MCF 10A (cell line): ENCODE data around the gene OSBPL7. TPM values are rescaled to one million over a fixed set of nuclear protein-coding genes. Genes with fewer than 3 reads are reported as not detected.

ENCODE experiments used
- BruUV-seq: library from RNA; stranded (reverse); fragments of 400-500 nt; replicated peaks from 2 replicates; lab custom pipeline; 2021; lab: Mats Ljungman, UMichigan
- CTCF ChIA-PET: fragments of 300-600 bp; sonication (Branson Sonifier 250); formaldehyde crosslinking; extraction: SDS; loops from one replicate; lab custom pipeline; 2021; ENCODE audit warnings: antibody characterized with exemption, inconsistent platforms; lab: Yijun Ruan, JAX
- POLR2A ChIA-PET: fragments of 300-600, 350-650 bp; sonication (Branson Sonifier 250); formaldehyde crosslinking; extraction: SDS; loops from one replicate; lab custom pipeline; 2020; ENCODE audit warnings: antibody characterized with exemption, inconsistent platforms; lab: Yijun Ruan, JAX
- DNase-seq: peaks from one replicate; pipeline ENCODE4 v3.0.0-alpha.2; 2018; ENCODE audit not compliant: unreplicated experiment
- H3K27ac Mint-ChIP-seq: one replicate; pipeline ENCODE4 v1.8.0; 2022; ENCODE audit warnings: mild to moderate bottlenecking, low read depth, mixed read lengths; ENCODE audit not compliant: unreplicated experiment
- H3K27me3 Mint-ChIP-seq: one replicate; pipeline ENCODE4 v1.8.0; 2022; ENCODE audit warnings: mixed read lengths; ENCODE audit not compliant: insufficient read depth, unreplicated experiment
- H3K36me3 Mint-ChIP-seq: one replicate; pipeline ENCODE4 v1.8.0; 2022; ENCODE audit warnings: mild to moderate bottlenecking, moderate library complexity, mixed read lengths; ENCODE audit not compliant: insufficient read depth, unreplicated experiment
- H3K4me1 Mint-ChIP-seq: one replicate; pipeline ENCODE4 v1.8.0; 2022; ENCODE audit warnings: mixed read lengths; ENCODE audit not compliant: insufficient read depth, unreplicated experiment
- H3K4me3 Mint-ChIP-seq: one replicate; pipeline ENCODE4 v1.8.0; 2022; ENCODE audit warnings: mild to moderate bottlenecking, moderate library complexity, mixed read lengths; ENCODE audit not compliant: unreplicated experiment
- H3K9me3 Mint-ChIP-seq: one replicate; pipeline ENCODE4 v1.8.0; 2022; ENCODE audit warnings: mixed read lengths; ENCODE audit not compliant: unreplicated experiment
- intact Hi-C: fragments of 100-400 bp; cut with micrococcal nuclease; formaldehyde crosslinking; loops from 2 replicates; pipeline ENCODE4 v1.14.1; 2022
- total RNA-seq: library from RNA; stranded (reverse); gene quantifications from 2 replicates; pipeline ENCODE4 v1.2.3, GENCODE V29; 2022
- TF ChIP-seq, protein P1 (sequence below): fragments of 200-600 bp; IDR thresholded peaks from one replicate; pipeline ENCODE4 v1.8.0; 2022; ENCODE audit warnings: antibody characterized with exemption, mild to moderate bottlenecking; ENCODE audit not compliant: unreplicated experiment

Gene OSBPL7
- total RNA-seq, 1 experiment from 2014 or later, result 4.7 TPM

DNA sequence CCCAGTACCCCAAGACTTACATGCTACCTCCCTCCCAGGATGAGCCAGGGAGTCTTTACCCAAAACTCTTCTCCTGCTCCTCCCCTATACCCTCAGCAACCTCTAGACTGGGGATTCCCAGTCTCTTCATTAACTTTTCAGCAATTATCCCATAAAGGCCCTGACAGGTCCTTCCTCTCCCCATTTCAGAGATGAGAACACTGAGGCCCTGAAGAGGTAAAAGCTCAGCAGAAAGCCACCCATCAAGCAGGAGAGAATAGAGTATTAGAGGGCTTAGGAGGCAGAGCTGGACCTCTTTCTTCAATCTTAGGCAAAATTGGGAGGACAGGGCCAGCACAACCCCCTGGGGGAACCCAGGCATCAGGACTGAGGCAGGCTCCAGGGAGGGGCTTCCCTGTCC is 35.2 kb upstream of the OSBPL7 start:
- BruUV-seq, result no TSS peak
- Mint-ChIP-seq H3K9me3 (no peaks in the 10 kb centered on the region), H3K4me3 (no peak overlapping the region), H3K27ac (no peak overlapping the region), H3K36me3 (no peaks in the 10 kb centered on the region), H3K27me3 (peaks cover 50% of the 10 kb centered on the region), H3K4me1 (no peaks in the 10 kb centered on the region)
- DNase-seq, result no peak
- POLR2A ChIA-PET, result interaction anchor here (0.7 kb wide), 1 partner anchor 79 kb away, joined by 3 read pairs; no protein-coding TSS in a partner anchor
- intact Hi-C loops, result no loop called here
- TF ChIP-seq, protein P1, sequence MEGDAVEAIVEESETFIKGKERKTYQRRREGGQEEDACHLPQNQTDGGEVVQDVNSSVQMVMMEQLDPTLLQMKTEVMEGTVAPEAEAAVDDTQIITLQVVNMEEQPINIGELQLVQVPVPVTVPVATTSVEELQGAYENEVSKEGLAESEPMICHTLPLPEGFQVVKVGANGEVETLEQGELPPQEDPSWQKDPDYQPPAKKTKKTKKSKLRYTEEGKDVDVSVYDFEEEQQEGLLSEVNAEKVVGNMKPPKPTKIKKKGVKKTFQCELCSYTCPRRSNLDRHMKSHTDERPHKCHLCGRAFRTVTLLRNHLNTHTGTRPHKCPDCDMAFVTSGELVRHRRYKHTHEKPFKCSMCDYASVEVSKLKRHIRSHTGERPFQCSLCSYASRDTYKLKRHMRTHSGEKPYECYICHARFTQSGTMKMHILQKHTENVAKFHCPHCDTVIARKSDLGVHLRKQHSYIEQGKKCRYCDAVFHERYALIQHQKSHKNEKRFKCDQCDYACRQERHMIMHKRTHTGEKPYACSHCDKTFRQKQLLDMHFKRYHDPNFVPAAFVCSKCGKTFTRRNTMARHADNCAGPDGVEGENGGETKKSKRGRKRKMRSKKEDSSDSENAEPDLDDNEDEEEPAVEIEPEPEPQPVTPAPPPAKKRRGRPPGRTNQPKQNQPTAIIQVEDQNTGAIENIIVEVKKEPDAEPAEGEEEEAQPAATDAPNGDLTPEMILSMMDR, result no peak
- CTCF ChIA-PET, result interaction anchor here (8.1 kb wide), 1 partner anchor 14 kb away, joined by 53 read pairs; the partner anchor contains the start of gene SCRN2

DNA sequence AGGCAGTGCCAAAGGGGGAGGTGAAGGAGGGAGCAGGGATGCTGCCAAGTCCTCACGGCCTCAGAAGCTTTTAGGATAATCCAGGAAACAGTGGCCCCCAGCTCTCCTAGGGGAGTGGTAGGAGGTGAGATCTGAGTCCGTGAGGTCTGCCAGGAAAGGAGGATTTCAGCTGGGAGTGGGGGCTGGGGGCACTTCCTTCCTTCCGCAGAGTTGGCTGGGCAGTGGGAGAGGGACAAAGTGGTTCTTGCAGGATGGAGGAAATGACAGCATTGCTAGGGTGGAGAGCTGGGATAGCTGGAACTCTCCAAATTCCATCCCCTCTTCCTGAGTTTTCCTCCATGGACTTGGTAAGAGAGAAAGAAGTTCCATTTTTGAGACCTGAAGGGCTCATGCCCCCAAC is 34.1 kb upstream of the OSBPL7 start:
- H3K36me3 Mint-ChIP-seq, result no peaks in the 10 kb centered on the region
- no peak for DNase-seq
- ChIA-PET POLR2A (interaction anchor here (0.7 to 1.1 kb wide), 2 partner anchors 40 to 136 kb away, joined by 3 read pairs; partner anchors contain the start of gene SP2), CTCF (interaction anchor here (8.1 to 18.5 kb wide), 2 partner anchors 13 to 33 kb away, joined by 53 to 523 read pairs; partner anchors contain the start of genes SCRN2 and SP2)
- no peak overlapping the region for H3K4me3 Mint-ChIP-seq
- peaks cover 50% of the 10 kb centered on the region for H3K27me3 Mint-ChIP-seq
- TF ChIP-seq, protein P1, result no peak
- no peaks in the 10 kb centered on the region for H3K4me1 Mint-ChIP-seq
- no peak overlapping the region for H3K27ac Mint-ChIP-seq
- no peaks in the 10 kb centered on the region for H3K9me3 Mint-ChIP-seq
- no TSS peak for BruUV-seq
- intact Hi-C loops, result no loop called here

DNA sequence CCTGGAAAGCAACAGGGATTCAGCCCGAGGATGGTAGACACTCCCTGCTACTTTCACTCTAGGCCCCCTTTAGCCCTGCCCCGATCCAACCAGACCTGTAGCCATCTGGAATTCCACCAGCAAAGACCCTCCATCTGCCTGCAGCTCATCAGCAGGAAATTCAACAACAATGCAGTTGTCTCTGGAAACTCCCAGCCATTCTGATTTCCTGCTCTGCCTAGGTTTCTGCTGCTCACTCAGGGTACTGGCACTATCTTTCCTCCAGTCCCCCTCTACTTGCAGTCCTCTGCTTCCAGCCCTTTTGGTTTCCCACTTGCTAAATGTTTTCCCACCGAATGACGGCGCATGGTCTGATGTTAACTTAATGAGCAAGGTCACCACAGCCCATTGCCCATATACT is 32.0 kb upstream of the OSBPL7 start:
- TF ChIP-seq, protein P1, result no peak
- DNase-seq, result no peak
- CTCF ChIA-PET, result interaction anchor here (0.7 to 18.5 kb wide), 3 partner anchors 11 to 35 kb away, joined by 3 to 523 read pairs (median 53); partner anchors contain the start of genes SCRN2 and SP2
- peaks cover 15% of the 10 kb centered on the region for H3K4me1 Mint-ChIP-seq
- no TSS peak for BruUV-seq
- H3K27me3 Mint-ChIP-seq, result peaks cover 50% of the 10 kb centered on the region
- intact Hi-C loops, result no loop called here
- H3K27ac Mint-ChIP-seq, result no peak overlapping the region
- POLR2A ChIA-PET, result interaction anchor here (1.2 kb wide), 1 partner anchor 9 kb away, joined by 4 read pairs; no protein-coding TSS in a partner anchor
- no peaks in the 10 kb centered on the region for H3K9me3 Mint-ChIP-seq
- H3K36me3 Mint-ChIP-seq, result no peaks in the 10 kb centered on the region
- H3K4me3 Mint-ChIP-seq, result no peak overlapping the region

DNA sequence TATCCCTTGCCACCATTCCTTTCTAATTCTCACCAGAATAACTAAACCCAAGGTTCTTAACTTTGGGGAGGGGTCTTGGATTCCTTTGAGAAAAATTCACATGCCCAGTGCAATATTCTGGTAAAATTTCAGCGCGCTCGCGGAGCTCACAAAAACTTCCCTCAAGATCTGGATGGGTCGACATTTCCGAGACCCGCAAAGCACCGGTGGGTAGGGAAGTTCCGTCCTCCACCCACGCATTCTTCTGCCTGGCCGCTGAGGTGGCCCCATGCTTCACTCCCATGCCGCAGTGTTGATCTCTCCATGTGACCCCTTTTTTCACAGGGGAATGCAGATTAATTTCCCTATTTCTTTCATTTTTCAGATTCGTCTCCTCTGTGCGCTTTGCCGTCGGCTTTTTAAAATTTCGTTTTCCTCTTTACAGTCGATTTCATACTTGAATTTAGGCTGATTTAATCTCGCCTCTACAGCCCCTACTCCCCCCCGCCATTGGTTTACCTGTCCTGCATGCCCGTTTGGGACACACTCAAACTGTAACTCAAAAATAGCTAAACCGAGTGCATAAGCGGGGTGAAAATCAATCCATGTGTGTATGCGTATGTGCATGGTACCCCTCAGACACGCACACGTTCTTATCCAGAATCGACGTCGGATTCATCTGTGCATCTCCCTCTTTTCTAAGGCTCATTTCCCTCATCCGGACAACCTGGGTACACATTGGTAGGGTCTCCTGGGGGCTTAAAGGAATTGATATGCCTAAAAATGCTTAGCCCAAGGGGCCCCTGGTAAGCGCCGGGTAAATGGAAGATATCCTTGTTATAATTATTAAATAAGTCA is 30.7 kb upstream of the OSBPL7 start:
- Mint-ChIP-seq H3K9me3 (no peaks in the 10 kb centered on the region), H3K4me1 (peaks cover 15% of the 10 kb centered on the region), H3K36me3 (no peaks in the 10 kb centered on the region), H3K4me3 (peak overlapping the region; percentile 50), H3K27ac (no peak overlapping the region), H3K27me3 (peaks cover 50% of the 10 kb centered on the region)
- CTCF ChIA-PET, result interaction anchor here (8.1 to 18.5 kb wide), 2 partner anchors 10 to 36 kb away, joined by 53 to 523 read pairs; partner anchors contain the start of genes SCRN2 and SP2
- POLR2A ChIA-PET, result interaction anchor here (0.7 to 1.4 kb wide), 4 partner anchors 11 to 89 kb away, joined by 3 to 4 read pairs (median 3); partner anchors contain the start of genes LRRC46, MRPL10, PNPO and SCRN2
- TF ChIP-seq, protein P1, result no peak
- no TSS peak for BruUV-seq
- DNase-seq, result no peak
- intact Hi-C loops, result no loop called here
